ENCODE measurements around the gene LRP2.
A peak's percentile ranks its signal among the peaks of the same experiment; 100 is the strongest.
"Not testable (repeated sequence)": the region's sequence is repeated elsewhere in the genome, so short reads cannot be mapped to it uniquely, and the experiment has no call there.

LRP2 gene

GRCh38 chr2:169327837-169328236, 34.5 kb downstream of the LRP2 start:
- not testable (repeated sequence) for H3K4me1 Mint-ChIP-seq, H3K9me3 Mint-ChIP-seq, H3K27me3 Mint-ChIP-seq, H3K27ac Mint-ChIP-seq, H3K4me3 Mint-ChIP-seq, H3K36me3 Mint-ChIP-seq

DNA sequence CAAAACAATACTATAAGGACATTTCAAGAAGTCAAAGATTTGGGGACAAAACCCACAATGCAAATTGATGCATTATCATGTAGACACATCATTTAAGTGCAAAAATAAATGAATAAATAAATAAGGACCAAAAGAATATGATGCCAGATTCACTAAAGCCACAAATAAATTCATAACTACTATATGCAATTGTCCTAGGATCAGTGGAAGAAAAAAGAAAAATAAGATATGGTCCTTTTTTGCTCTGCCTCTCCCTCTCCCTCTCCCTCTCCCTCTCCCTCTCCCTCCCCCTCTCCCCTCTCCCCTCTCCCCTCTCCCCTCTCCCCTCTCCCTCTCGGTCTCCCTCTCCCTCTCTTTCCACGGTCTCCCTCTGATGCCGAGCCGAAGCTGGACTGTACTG, 36.4 kb downstream of the LRP2 start:
- not testable (repeated sequence) for H3K27me3 Mint-ChIP-seq, H3K27ac Mint-ChIP-seq, H3K4me3 Mint-ChIP-seq, H3K4me1 Mint-ChIP-seq, H3K9me3 Mint-ChIP-seq, H3K36me3 Mint-ChIP-seq

DNA sequence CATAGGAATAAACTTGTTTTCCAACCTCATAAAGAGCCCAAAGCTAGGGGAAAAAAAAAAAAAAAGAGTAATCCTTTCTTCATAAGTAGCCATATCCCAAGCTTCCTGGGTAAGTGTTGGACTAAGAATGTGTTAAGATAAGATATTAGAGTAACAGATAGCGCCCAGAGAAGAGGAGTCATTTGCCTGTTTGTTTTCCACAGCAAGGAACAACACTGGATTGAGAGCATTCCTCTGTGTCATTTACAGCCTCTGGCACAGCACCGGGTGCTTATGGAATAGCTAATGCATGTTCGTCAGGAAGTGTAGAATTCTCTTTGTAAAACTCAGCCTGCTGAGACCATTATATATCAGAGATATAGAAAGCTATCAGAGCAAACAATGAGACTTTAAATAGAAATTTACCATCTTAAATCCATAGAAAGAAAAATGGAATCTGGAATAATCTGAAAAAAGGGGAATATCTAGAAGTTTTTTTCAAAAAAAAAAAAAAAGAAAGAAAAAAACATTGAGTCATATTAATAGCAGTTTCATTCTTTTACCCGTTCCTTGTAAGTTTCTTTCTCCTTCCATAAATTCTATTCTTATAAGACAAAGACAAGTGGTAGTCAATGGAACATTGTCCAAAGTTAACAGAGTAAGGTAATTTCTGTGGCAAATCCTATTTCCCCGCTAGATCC, 37.6 kb downstream of the LRP2 start:
- H3K4me1 Mint-ChIP-seq = no peaks in the 10 kb centered on the region
- H3K36me3 Mint-ChIP-seq = no peaks in the 10 kb centered on the region
- H3K27ac Mint-ChIP-seq = no peak overlapping the region
- no peaks in the 10 kb centered on the region for H3K9me3 Mint-ChIP-seq
- no peak overlapping the region for H3K4me3 Mint-ChIP-seq
- H3K27me3 Mint-ChIP-seq = peaks cover 7% of the 10 kb centered on the region

DNA sequence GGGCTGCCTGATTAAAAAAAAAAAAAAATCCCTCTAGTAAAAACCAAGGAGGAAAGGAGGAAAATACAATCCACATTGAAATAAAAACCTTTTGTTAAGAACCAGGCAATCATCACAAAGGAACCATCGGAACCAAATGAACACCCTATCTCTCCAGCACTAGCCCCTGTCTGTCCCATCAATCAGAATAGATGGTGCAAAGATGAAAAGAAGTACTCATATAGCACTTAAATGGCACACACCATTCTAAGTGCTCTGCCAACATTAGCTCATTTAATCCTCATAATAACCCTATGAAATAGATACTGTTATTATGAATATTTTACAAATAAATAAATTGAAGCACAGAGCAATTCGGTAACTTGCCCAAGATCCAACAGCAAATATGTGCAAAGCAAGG, 38.5 kb downstream of the LRP2 start:
- Mint-ChIP-seq H3K36me3 (no peaks in the 10 kb centered on the region), H3K27me3 (peaks cover 5% of the 10 kb centered on the region), H3K9me3 (no peaks in the 10 kb centered on the region), H3K27ac (no peak overlapping the region), H3K4me1 (no peaks in the 10 kb centered on the region), H3K4me3 (no peak overlapping the region)

DNA sequence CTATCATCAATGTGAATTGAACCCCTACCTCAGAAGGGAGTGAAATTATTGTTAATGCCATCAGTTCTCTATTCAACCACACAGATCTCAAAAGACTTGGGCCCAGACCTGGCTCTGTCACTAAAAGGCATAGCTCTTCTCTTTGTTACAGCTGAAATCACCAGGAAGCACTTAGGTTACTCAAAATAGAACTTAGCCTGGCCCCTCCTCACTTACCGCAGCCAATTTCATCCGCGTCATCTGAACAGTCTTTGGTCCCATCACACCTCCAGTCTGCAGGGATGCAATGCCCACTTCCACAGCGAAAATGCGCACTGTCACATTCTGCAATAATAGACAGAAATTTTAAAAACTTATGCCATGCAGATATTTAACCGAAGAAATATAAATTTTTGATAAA, 41.8 kb downstream of the LRP2 start:
- H3K36me3 Mint-ChIP-seq = no peaks in the 10 kb centered on the region
- H3K9me3 Mint-ChIP-seq = no peaks in the 10 kb centered on the region
- H3K4me1 Mint-ChIP-seq = no peaks in the 10 kb centered on the region
- H3K27me3 Mint-ChIP-seq = peaks cover 11% of the 10 kb centered on the region
- no peak overlapping the region for H3K4me3 Mint-ChIP-seq
- H3K27ac Mint-ChIP-seq = no peak overlapping the region

DNA sequence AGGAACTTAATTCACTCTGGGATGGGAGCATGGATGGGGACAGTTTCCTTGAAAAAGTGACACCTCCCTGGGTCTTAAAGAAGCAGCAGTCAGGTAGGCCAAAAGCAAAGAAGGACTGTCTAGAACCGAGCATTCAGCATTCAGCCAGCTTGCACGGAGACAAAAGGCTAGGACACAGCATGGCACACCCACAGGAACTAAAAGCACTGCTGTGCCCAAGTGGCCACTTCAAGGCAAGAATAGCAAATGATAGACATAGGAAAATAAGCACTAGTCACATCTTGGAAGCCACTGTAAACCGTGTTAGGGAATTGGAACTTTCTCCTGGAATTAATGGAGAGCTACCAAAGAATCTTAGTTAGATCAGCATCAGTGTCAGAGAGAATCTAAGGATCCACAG, 47.0 kb downstream of the LRP2 start:
- peaks cover 7% of the 10 kb centered on the region for H3K9me3 Mint-ChIP-seq
- no peaks in the 10 kb centered on the region for H3K4me1 Mint-ChIP-seq
- peak overlapping the region; percentile 23 for H3K27ac Mint-ChIP-seq
- peaks cover 4% of the 10 kb centered on the region for H3K36me3 Mint-ChIP-seq
- no peak overlapping the region for H3K4me3 Mint-ChIP-seq
- peaks cover 16% of the 10 kb centered on the region for H3K27me3 Mint-ChIP-seq

- H3K9me3 Mint-ChIP-seq, H3K27me3 Mint-ChIP-seq, H3K4me3 Mint-ChIP-seq, H3K4me1 Mint-ChIP-seq, H3K27ac Mint-ChIP-seq, H3K36me3 Mint-ChIP-seq: not testable (repeated sequence)
Observed at GRCh38 chr2:169308349-169308748, 54.0 kb downstream of the LRP2 start.

- H3K27ac Mint-ChIP-seq, H3K36me3 Mint-ChIP-seq, H3K9me3 Mint-ChIP-seq, H3K27me3 Mint-ChIP-seq, H3K4me3 Mint-ChIP-seq, H3K4me1 Mint-ChIP-seq: not testable (repeated sequence)
Observed at GRCh38 chr2:169304689-169305088, 57.6 kb downstream of the LRP2 start.

- Mint-ChIP-seq H3K36me3 (no peaks in the 10 kb centered on the region), H3K9me3 (no peaks in the 10 kb centered on the region), H3K27ac (no peak overlapping the region), H3K4me1 (no peaks in the 10 kb centered on the region), H3K4me3 (no peak overlapping the region), H3K27me3 (peaks cover 7% of the 10 kb centered on the region)
Observed at GRCh38 chr2:169303579-169304305, 58.6 kb downstream of the LRP2 start.

DNA sequence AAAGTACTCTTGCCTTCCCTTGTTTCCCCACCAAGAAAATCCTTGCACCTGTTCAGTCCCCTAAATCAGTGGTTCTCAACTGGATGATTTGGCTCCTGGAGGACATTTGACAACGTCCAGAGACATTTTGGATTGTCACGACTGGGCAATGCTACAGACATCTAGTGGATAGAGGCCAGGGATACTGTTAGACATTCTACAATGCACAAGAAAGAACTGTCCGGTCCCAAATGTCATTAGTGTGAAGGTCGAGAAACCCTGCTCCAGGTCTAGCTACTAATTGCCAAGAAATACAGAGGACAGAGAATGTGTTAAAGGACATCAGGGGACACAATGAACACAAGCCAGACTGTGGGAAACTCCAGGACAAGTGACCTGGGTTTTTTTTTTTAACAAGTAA, 60.0 kb downstream of the LRP2 start:
- Mint-ChIP-seq H3K27ac (no peak overlapping the region), H3K4me1 (no peaks in the 10 kb centered on the region), H3K27me3 (peaks cover 9% of the 10 kb centered on the region), H3K36me3 (no peaks in the 10 kb centered on the region), H3K9me3 (no peaks in the 10 kb centered on the region), H3K4me3 (no peak overlapping the region)

- Mint-ChIP-seq H3K27ac (no peak overlapping the region), H3K4me1 (no peaks in the 10 kb centered on the region), H3K36me3 (no peaks in the 10 kb centered on the region), H3K4me3 (no peak overlapping the region), H3K9me3 (no peaks in the 10 kb centered on the region), H3K27me3 (peaks cover 15% of the 10 kb centered on the region)
Observed at GRCh38 chr2:169301596-169302335, 60.6 kb downstream of the LRP2 start.

DNA sequence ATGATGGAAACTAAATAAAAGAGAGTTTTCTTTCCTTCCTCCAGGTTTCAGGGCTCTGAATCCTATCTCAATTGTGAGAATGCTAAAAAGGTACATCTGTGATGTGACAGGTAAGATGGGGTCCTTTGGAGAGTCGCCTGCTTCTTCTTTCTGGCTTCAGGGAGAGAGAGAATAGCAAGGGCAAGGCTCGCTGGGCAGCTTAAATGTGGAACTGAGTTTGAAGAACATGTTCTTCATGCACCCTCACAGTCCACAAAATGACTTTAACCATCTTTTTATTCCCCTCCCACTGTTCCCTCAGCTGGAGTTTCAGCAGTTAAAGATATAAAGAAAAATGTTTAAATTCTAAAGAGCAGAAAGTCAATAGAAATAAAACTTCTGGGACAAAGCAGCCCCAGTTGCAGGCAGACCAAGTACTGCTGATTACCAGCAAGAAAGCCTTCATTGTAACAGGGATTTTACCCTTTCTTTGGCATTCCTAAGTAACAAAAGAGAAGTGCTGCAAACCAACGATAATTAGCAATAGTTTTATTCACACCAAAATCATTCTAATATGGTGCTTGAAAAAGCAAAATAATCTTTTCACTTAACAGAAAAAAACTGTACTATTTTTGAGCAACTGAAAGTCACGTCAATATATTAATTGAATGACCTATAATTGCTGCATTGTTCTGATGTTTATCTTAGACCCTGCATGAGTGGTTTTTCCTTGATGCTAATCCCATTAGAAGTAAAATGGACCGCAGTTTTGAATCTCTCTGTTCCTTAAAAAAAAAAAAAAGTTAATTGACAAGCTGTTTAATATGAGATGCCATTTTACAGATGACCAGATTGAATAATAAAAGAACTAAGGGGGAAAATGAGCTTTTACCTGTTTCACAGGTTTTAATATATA, 61.5 kb downstream of the LRP2 start:
- H3K4me1 Mint-ChIP-seq = no peaks in the 10 kb centered on the region
- no peak overlapping the region for H3K27ac Mint-ChIP-seq
- no peak overlapping the region for H3K4me3 Mint-ChIP-seq
- H3K36me3 Mint-ChIP-seq = no peaks in the 10 kb centered on the region
- peaks cover 15% of the 10 kb centered on the region for H3K27me3 Mint-ChIP-seq
- H3K9me3 Mint-ChIP-seq = no peaks in the 10 kb centered on the region

DNA sequence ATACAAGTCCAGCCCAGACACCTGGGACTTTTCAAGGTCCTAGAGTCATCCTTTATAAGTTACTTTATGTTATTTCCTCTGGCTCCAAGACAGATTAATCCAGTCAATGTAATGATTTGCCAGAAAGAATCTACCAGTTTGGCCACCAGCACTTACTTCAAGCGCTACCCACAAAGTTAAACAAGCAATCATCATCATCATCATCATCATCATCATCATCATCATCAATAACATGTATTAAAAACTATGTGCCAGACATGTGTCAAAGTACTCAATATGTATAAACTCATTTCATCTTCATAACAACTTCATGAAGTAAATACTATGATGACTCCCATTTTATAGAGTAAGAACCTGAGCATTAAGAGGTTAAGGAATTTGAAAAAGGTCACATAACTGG, 64.3 kb downstream of the LRP2 start:
- H3K9me3 Mint-ChIP-seq = no peaks in the 10 kb centered on the region
- H3K4me1 Mint-ChIP-seq = no peaks in the 10 kb centered on the region
- peaks cover 16% of the 10 kb centered on the region for H3K27me3 Mint-ChIP-seq
- H3K27ac Mint-ChIP-seq = no peak overlapping the region
- no peak overlapping the region for H3K4me3 Mint-ChIP-seq
- no peaks in the 10 kb centered on the region for H3K36me3 Mint-ChIP-seq

- H3K4me3 Mint-ChIP-seq = no peak overlapping the region
- H3K4me1 Mint-ChIP-seq = no peaks in the 10 kb centered on the region
- no peak overlapping the region for H3K27ac Mint-ChIP-seq
- peaks cover 9% of the 10 kb centered on the region for H3K27me3 Mint-ChIP-seq
- no peaks in the 10 kb centered on the region for H3K36me3 Mint-ChIP-seq
- H3K9me3 Mint-ChIP-seq = no peaks in the 10 kb centered on the region
Observed at GRCh38 chr2:169294001-169294675, 68.2 kb downstream of the LRP2 start.

DNA sequence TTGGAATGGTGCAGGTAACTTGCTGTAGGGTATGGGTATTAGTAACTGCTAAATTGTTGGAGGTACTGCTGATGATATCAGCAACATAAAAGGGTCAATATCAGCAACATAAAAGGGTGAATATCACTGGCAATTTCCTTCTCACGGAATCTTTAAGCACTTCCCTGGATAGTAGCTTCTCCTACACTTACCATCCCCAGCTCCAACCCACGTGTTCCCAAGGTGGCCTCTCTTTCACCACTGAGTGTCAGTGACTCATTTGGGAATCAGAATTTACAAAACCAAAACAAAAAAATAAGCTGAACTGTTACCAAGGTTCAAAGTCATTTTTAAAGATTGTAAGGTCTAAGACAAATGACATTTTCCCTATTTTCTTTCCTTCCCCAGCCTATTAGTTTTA, 70.8 kb downstream of the LRP2 start:
- Mint-ChIP-seq H3K27ac (no peak overlapping the region), H3K36me3 (no peaks in the 10 kb centered on the region), H3K4me3 (no peak overlapping the region), H3K9me3 (no peaks in the 10 kb centered on the region), H3K27me3 (peaks cover 3% of the 10 kb centered on the region), H3K4me1 (no peaks in the 10 kb centered on the region)

Measured in activated naive CD4-positive, alpha-beta T cell treated with anti-CD3 and anti-CD28 coated beads, Interleukin-2, amount 50 U/mL, for 24 hours (primary cell).